GM10248 (cell line): ENCODE data around the gene EPHX1.
"Not testable (repeated sequence)": the region's sequence is repeated elsewhere in the genome, so short reads cannot be mapped to it uniquely, and the experiment has no call there.

Source experiments
- CTCF ChIA-PET: fragments of 300-600 bp; sonication (Branson Sonifier 250); formaldehyde crosslinking; extraction: SDS; loops from one replicate; lab custom pipeline; 2021; ENCODE audit warnings: antibody characterized with exemption; lab: Yijun Ruan, JAX
- POLR2A ChIA-PET: fragments of 350-650 bp; sonication (Branson Sonifier 250); formaldehyde crosslinking; extraction: SDS; loops from one replicate; lab custom pipeline; 2020; ENCODE audit warnings: antibody characterized with exemption; lab: Yijun Ruan, JAX
- DNase-seq: peaks from one replicate; pipeline ENCODE4 v3.0.0; 2012; ENCODE audit errors: extremely low spot score
- CTCF ChIP-seq: IDR thresholded peaks from 2 replicates; pipeline ENCODE4 v1.5.1; 2012; ENCODE audit warnings: mild to moderate bottlenecking, low read depth; ENCODE audit errors: extremely low read depth, missing control alignments, control extremely low read depth

EPHX1 gene

GRCh38 chr1:225828706-225829345, 18.9 kb downstream of the EPHX1 start:
- no peak for DNase-seq
- no peak for TF ChIP-seq CTCF
- ChIA-PET CTCF (no interaction called here), POLR2A (no interaction called here)

GRCh38 chr1:225830841-225831240, 20.9 kb downstream of the EPHX1 start:
- TF ChIP-seq CTCF, result no peak
- POLR2A ChIA-PET, result no interaction called here
- CTCF ChIA-PET, result no interaction called here
- DNase-seq, result no peak

GRCh38 chr1:225834417-225835329, 24.7 kb downstream of the EPHX1 start:
- no peak for TF ChIP-seq CTCF
- no peak for DNase-seq
- CTCF ChIA-PET, result interaction anchor here (0.8 to 2.1 kb wide), 4 partner anchors 8 to 360 kb away, joined by 3 to 5 read pairs (median 4); partner anchors contain the start of gene SRP9
- POLR2A ChIA-PET, result interaction anchor here (0.7 kb wide), 1 partner anchor 59 kb away, joined by 4 read pairs; no protein-coding TSS in a partner anchor

GRCh38 chr1:225835856-225836255, 25.9 kb downstream of the EPHX1 start:
- DNase-seq, result no peak
- ChIA-PET CTCF (interaction anchor here (1.9 kb wide), 1 partner anchor 16 kb away, joined by 5 read pairs; no protein-coding TSS in a partner anchor), POLR2A (interaction anchor here (0.7 kb wide), 1 partner anchor 58 kb away, joined by 4 read pairs; no protein-coding TSS in a partner anchor)
- TF ChIP-seq CTCF, result no peak

GRCh38 chr1:225836296-225836695, 26.4 kb downstream of the EPHX1 start:
- POLR2A ChIA-PET, DNase-seq, CTCF ChIA-PET: not testable (repeated sequence)

GRCh38 chr1:225838793-225839192, 28.9 kb downstream of the EPHX1 start:
- DNase-seq, result no peak
- ChIA-PET POLR2A (no interaction called here), CTCF (no interaction called here)
- TF ChIP-seq CTCF, result no peak
